ENCODE results near the gene NEO1. TPM values are rescaled to one million over a fixed set of nuclear protein-coding genes. Genes with fewer than 3 reads are reported as not detected.

The NEO1 gene
- total and polyA plus RNA-seq, 11 donors: 4.4 to 31.5 (median 11.9) TPM

GRCh38 chr15:73282567-73283365 is 230.5 kb downstream of the NEO1 start:
- WGBS, 4 donors: 52 to 59% (median 57%) methylated on average over 8 of the region's 8 CpGs
- peaks cover 0 to 16% (median 3%) of the 10 kb centered on the region in 12 donors for H3K4me1 ChIP-seq
- peaks cover 0 to 73% (median 12%) of the 10 kb centered on the region in 9 donors for H3K36me3 ChIP-seq
- H3K27ac ChIP-seq: peak overlapping the region in 4 of 12 donors; percentile 26 to 45 (median 33)
- H3K9me3 ChIP-seq: no peaks in the 10 kb centered on the region
- DNase-seq: no peak
- intact Hi-C loops (cut with DNase I): no loop called here
- peak; percentile 43 to 75 (median 58) for ATAC-seq
- H3K27me3 ChIP-seq: no peaks in the 10 kb centered on the region
- TF ChIP-seq CTCF (IDR thresholded peaks at IDR 0.05) (no peak), POLR2A (IDR thresholded peaks at IDR 0.05) (no peak)
- H3K4me3 ChIP-seq: no peak overlapping the region

- DNase-seq: no peak
- TF ChIP-seq CTCF (IDR thresholded peaks at IDR 0.05): no peak
- TF ChIP-seq POLR2A (IDR thresholded peaks at IDR 0.05): no peak
- Histone ChIP-seq H3K9me3 (no peaks in the 10 kb centered on the region), H3K36me3 (peaks cover 0 to 75% (median 13%) of the 10 kb centered on the region in 9 donors), H3K4me3 (no peak overlapping the region), H3K27me3 (no peaks in the 10 kb centered on the region), H3K27ac (peak overlapping the region in 4 of 12 donors; percentile 26 to 45 (median 33)), H3K4me1 (peaks cover 0 to 16% (median 3%) of the 10 kb centered on the region in 12 donors)
- peak; percentile 39 to 77 (median 68) for ATAC-seq
- intact Hi-C loops (cut with DNase I): no loop called here
- 48 to 70% (median 55%) methylated on average over 2 of the region's 2 CpGs for WGBS, 4 donors
Measured at GRCh38 chr15:73283366-73283962, 231.2 kb downstream of the NEO1 start.

GRCh38 chr15:73284090-73284716 is 231.9 kb downstream of the NEO1 start:
- 74 to 82% (median 78%) methylated on average over 3 of the region's 3 CpGs for WGBS, 4 donors
- DNase-seq (no peak), ATAC-seq (peak in 1 of 4 donors; percentile 10)
- Histone ChIP-seq H3K4me1 (peaks cover 0 to 16% (median 3%) of the 10 kb centered on the region in 12 donors), H3K4me3 (no peak overlapping the region), H3K36me3 (peaks cover 0 to 75% (median 20%) of the 10 kb centered on the region in 9 donors), H3K27me3 (no peaks in the 10 kb centered on the region), H3K27ac (no peak overlapping the region), H3K9me3 (no peaks in the 10 kb centered on the region)
- peak in 4 of 12 donors; percentile 18 to 41 (median 26) for TF ChIP-seq CTCF (IDR thresholded peaks at IDR 0.05)
- no peak for TF ChIP-seq POLR2A (IDR thresholded peaks at IDR 0.05)
- intact Hi-C loops (cut with DNase I): no loop called here

GRCh38 chr15:73286311-73286710 is 234.0 kb downstream of the NEO1 start:
- no peak for DNase-seq
- intact Hi-C loops (cut with DNase I): no loop called here
- no peak overlapping the region for H3K27ac ChIP-seq
- H3K9me3 ChIP-seq: no peaks in the 10 kb centered on the region
- no peaks in the 10 kb centered on the region for H3K27me3 ChIP-seq
- ATAC-seq: no peak
- H3K4me3 ChIP-seq: no peak overlapping the region
- 80 to 87% (median 84%) methylated on average over 2 of the region's 2 CpGs for WGBS, 4 donors
- no peak for TF ChIP-seq POLR2A (IDR thresholded peaks at IDR 0.05)
- TF ChIP-seq CTCF (IDR thresholded peaks at IDR 0.05): no peak
- peaks cover 0 to 16% (median 3%) of the 10 kb centered on the region in 12 donors for H3K4me1 ChIP-seq
- peaks cover 0 to 83% (median 28%) of the 10 kb centered on the region in 9 donors for H3K36me3 ChIP-seq
